ENCODE measurements around the gene RET. TPM values are rescaled to one million over a fixed set of nuclear protein-coding genes. Genes with fewer than 3 reads are reported as not detected.

RET gene
- polyA plus RNA-seq, 3 donors, result 0.08 to 0.39 (median 0.14) TPM

- DNase-seq, result no peak
- no peaks in the 10 kb centered on the region for H3K36me3 Mint-ChIP-seq
- intact Hi-C loops (cut with micrococcal nuclease), result no loop called here
- no peak overlapping the region for H3K27ac ChIP-seq (ENCODE audit: low read depth in 1 of 2, low read length in 2 of 2)
- H3K27ac Mint-ChIP-seq, result no peak overlapping the region
- H3K4me2 ChIP-seq (replicated peaks; ENCODE audit: extremely low read depth, low read length, poor library complexity, severe bottlenecking), result no peak overlapping the region
- H3K9me3 ChIP-seq (replicated peaks in 1 of 2; ENCODE audit: control insufficient read depth in 1 of 2, insufficient read depth in 1 of 2, low read length in 2 of 2), result peaks cover 5 to 16% of the 10 kb centered on the region in 2 donors
- H3K27me3 ChIP-seq (ENCODE audit: control insufficient read depth in 2 of 2, insufficient read depth in 2 of 2, low read length in 2 of 2), result no peaks in the 10 kb centered on the region
- H4K20me1 ChIP-seq (ENCODE audit: insufficient read depth, low read length), result no peaks in the 10 kb centered on the region
- H2AFZ ChIP-seq (ENCODE audit: insufficient read depth, low read depth, low read length, poor library complexity, severe bottlenecking), result no peak overlapping the region
- H3K9me3 Mint-ChIP-seq, result peaks cover 7 to 17% (median 14%) of the 10 kb centered on the region in 7 donors
- no peak overlapping the region for H3K4me3 ChIP-seq (replicated peaks in 1 of 3; ENCODE audit: low read depth in 2 of 3, low read length in 3 of 3)
- TF ChIP-seq CTCF (IDR thresholded peaks at IDR 0.05), result no peak
- no peak overlapping the region for H3K9ac ChIP-seq (ENCODE audit: insufficient read depth, low read length, poor library complexity, severe bottlenecking)
- no peak overlapping the region for H3K4me3 Mint-ChIP-seq
- peaks cover 0 to 1% (median 0%) of the 10 kb centered on the region in 3 donors for H3K27me3 Mint-ChIP-seq (ENCODE audit: low read depth in 3 of 3)
- no peaks in the 10 kb centered on the region for H3K4me1 ChIP-seq (ENCODE audit: control insufficient read depth in 1 of 2, insufficient read depth in 2 of 2, low read length in 2 of 2)
- H3K4me1 Mint-ChIP-seq, result peaks cover 3% of the 10 kb centered on the region
- WGBS (ENCODE audit: insufficient coverage), result 85% methylated on average over 13 of the region's 16 CpGs
- no peaks in the 10 kb centered on the region for H3K79me2 ChIP-seq (ENCODE audit: insufficient read depth, low read length)
- H3K36me3 ChIP-seq (replicated peaks in 1 of 2; ENCODE audit: control insufficient read depth in 1 of 2, insufficient read depth in 2 of 2, low read length in 2 of 2), result no peaks in the 10 kb centered on the region
Observed at GRCh38 chr10:43036481-43037428, 40.1 kb upstream of the RET start.

DNA sequence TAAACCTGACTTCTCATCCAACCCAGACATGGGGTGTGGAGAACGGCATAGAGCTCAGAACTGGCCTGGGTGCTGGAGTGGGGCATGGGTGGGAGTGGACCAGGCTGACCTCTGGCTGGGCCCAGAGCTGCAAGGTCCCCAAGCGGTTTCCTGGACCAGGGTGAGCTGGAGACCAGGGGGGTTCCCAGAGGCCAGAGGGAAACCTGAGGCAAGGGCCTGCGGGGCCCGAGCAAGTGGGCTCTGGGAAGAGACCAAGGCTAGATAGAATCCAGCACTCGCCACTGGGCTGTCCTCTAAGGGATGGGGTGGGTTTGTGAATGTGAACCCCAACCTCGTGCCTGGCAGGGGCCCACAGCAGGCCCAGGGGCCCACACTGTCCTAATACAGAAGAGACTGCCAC is 39.4 kb upstream of the RET start:
- H3K4me1 Mint-ChIP-seq, result peaks cover 3% of the 10 kb centered on the region
- Histone ChIP-seq H3K79me2 (ENCODE audit: insufficient read depth, low read length) (no peaks in the 10 kb centered on the region), H3K9me3 (replicated peaks in 1 of 2; ENCODE audit: control insufficient read depth in 1 of 2, insufficient read depth in 1 of 2, low read length in 2 of 2) (peaks cover 0 to 9% of the 10 kb centered on the region in 2 donors), H3K4me2 (replicated peaks; ENCODE audit: extremely low read depth, low read length, poor library complexity, severe bottlenecking) (no peak overlapping the region), H3K36me3 (replicated peaks in 1 of 2; ENCODE audit: control insufficient read depth in 1 of 2, insufficient read depth in 2 of 2, low read length in 2 of 2) (no peaks in the 10 kb centered on the region), H3K27ac (ENCODE audit: low read depth in 1 of 2, low read length in 2 of 2) (no peak overlapping the region), H3K27me3 (ENCODE audit: control insufficient read depth in 2 of 2, insufficient read depth in 2 of 2, low read length in 2 of 2) (no peaks in the 10 kb centered on the region), H3K4me3 (replicated peaks in 1 of 3; ENCODE audit: low read depth in 2 of 3, low read length in 3 of 3) (no peak overlapping the region), H2AFZ (ENCODE audit: insufficient read depth, low read depth, low read length, poor library complexity, severe bottlenecking) (no peak overlapping the region), H3K9ac (ENCODE audit: insufficient read depth, low read length, poor library complexity, severe bottlenecking) (no peak overlapping the region), H3K4me1 (ENCODE audit: control insufficient read depth in 1 of 2, insufficient read depth in 2 of 2, low read length in 2 of 2) (no peaks in the 10 kb centered on the region), H4K20me1 (ENCODE audit: insufficient read depth, low read length) (no peaks in the 10 kb centered on the region)
- intact Hi-C loops (cut with micrococcal nuclease), result no loop called here
- DNase-seq, result no peak
- no peak overlapping the region for H3K4me3 Mint-ChIP-seq
- peaks cover 4 to 10% (median 8%) of the 10 kb centered on the region in 7 donors for H3K9me3 Mint-ChIP-seq
- no peaks in the 10 kb centered on the region for H3K36me3 Mint-ChIP-seq
- H3K27ac Mint-ChIP-seq, result no peak overlapping the region
- H3K27me3 Mint-ChIP-seq (ENCODE audit: low read depth in 3 of 3), result peaks cover 0 to 1% (median 0%) of the 10 kb centered on the region in 3 donors
- 90% methylated on average over 2 of the region's 6 CpGs for WGBS (ENCODE audit: insufficient coverage)
- TF ChIP-seq CTCF (IDR thresholded peaks at IDR 0.05), result no peak

Data from CD14-positive monocyte (primary cell).